C4-2B (cell line): Measurements from ENCODE around the gene PLA2G4D.

Source experiments
- H3K27ac ChIP-seq: fragments of 450-650 bp; 2 replicates; pipeline ENCODE4 v1.5.1; 2017
- ZFX ChIP-seq: fragments of 450-650 bp; IDR thresholded peaks from 2 replicates; pipeline ENCODE4 v1.6.1; 2017
- TF ChIP-seq, protein P1 (sequence below): fragments of 450-650 bp; conservative IDR thresholded peaks from 2 replicates; pipeline ENCODE4 v1.5.1; 2017; ENCODE audit warnings: mild to moderate bottlenecking

The PLA2G4D gene

DNA sequence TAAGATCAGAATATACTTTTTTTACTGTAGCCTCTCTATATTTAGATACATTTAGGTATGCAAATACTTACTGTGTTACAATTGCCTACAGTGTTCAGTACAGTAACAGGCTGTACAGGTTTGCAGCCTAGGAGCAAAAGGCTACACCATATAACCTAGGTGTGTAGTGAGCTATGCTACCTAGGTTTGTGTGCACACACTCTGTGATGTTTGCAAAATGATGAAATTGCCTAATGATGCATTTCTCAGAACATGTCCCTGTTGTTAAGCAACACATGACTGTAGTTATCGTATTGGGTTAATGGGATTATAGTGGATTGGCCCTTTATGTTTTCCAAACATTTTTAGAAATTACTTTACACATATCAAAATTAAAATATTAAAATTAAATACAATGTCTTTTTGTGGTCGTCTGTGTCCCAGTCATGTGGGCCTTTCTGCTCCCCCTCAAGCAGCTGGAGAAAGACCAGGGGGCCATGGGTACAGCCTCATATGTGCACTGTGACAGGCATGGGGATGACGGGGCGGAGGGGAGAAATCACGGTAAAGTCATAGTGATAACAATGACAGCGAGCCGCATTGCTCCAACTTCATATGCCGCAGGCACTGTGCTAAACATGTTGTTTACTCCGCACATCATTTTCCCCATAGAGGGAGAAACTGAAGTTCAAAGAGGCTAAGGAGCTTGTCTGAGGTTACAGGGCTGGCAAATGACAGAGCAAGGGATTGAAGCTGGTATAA, 46.1 kb downstream of the PLA2G4D start:
- TF ChIP-seq, protein P1, sequence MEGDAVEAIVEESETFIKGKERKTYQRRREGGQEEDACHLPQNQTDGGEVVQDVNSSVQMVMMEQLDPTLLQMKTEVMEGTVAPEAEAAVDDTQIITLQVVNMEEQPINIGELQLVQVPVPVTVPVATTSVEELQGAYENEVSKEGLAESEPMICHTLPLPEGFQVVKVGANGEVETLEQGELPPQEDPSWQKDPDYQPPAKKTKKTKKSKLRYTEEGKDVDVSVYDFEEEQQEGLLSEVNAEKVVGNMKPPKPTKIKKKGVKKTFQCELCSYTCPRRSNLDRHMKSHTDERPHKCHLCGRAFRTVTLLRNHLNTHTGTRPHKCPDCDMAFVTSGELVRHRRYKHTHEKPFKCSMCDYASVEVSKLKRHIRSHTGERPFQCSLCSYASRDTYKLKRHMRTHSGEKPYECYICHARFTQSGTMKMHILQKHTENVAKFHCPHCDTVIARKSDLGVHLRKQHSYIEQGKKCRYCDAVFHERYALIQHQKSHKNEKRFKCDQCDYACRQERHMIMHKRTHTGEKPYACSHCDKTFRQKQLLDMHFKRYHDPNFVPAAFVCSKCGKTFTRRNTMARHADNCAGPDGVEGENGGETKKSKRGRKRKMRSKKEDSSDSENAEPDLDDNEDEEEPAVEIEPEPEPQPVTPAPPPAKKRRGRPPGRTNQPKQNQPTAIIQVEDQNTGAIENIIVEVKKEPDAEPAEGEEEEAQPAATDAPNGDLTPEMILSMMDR, result no peak
- TF ChIP-seq ZFX, result no peak
- no peak overlapping the region for H3K27ac ChIP-seq

DNA sequence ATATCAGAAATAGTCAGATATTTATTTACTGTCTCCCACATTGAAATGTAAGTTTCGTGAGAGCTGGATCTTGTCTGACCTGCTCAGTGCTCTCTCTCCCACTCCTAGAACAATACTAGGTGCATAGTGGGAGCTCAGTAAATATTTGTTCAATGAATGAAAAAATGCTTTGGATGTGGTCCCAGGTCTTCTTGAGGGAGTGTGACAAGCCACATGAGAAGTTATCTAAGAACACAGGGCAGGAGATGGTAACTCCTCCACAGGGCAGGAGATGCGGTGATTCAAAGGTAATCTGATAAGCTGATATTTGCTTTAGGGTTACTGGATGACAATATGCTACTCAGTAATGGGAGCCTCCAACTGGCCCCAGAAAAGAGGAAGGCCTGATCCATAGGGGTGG, 47.8 kb downstream of the PLA2G4D start:
- peak overlapping the region; percentile 97 for H3K27ac ChIP-seq
- TF ChIP-seq ZFX, result no peak
- TF ChIP-seq, protein P1, result no peak

DNA sequence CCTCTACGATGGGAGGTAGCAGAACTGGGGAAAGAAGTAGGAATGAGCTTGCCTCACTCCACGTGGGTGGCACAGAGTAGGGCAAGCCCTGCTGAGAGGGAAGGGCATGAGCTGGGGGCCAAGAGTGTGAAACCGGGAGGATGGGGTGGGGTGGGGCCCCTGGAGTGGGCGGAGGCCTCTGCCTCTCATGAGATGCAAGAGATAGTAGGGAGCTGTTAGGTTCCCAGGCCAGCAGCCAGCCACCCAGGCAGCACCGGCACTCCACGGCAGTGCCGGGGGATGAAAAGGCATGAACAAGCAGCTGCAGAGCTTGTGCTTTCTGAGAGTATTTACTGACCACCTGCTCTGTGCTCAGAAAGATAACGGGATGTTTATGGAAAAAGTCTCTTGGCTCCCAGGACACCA, 49.1 kb downstream of the PLA2G4D start:
- TF ChIP-seq, protein P1, result no peak
- H3K27ac ChIP-seq, result peak overlapping the region; percentile 97

DNA sequence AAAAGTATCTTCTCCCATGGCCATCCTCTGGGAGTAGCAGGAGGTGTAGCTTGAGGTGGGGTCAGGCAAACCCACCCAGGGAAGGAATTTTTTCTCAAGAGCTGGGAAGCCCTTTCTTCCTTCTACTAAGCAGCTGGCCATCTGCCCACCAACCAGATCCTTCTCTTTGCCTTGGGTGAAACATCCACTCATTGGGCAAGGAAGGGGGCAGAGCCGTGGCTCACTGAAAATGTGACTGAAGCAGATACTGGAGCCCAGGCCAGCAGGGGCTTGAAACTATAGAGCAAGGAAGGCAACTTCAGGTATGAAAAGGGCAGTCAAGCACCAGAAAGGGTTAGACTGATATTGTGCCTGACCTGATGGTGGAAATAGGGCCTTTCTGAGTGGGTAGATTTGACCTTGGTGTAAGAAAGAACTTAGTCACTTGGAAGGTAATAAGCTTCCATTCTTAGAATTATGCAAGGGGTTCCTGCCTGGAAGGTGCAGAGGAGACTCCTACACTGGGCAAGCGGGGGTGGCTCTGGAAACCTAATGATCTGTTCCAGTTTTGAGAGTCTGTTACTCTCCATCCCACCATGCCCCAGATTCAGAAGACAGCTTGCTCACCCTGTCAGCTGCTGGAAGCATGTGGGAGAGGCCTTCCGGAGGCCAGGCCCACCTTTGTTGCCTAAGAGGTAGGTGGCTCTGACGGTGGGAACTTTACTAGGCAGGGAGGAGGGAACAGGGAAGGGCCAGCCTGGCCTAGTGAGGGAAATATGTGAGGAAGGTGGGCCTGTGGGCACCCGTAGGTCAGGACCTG, 51.6 kb downstream of the PLA2G4D start:
- H3K27ac ChIP-seq, result no peak overlapping the region
- TF ChIP-seq, protein P1, result no peak
- TF ChIP-seq ZFX, result no peak

DNA sequence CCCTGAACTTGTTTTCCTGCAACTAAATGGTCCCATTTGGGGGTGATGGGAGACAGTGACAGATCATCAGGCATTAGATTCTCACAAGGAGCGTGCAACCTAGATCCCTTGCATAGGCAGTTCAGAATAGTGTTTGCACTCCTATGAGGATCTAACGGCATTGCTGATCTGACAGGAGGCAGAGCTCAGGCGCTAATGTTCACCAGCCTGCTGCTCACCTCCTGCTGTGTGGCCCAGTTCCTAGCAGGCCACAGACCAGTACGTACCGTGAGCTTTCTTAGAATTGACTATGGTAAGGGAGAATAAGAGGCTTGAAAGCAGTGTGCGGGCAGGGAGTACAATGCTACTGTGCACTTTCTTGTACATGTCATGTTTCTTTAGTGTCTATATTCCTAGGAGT, 56.0 kb downstream of the PLA2G4D start:
- TF ChIP-seq ZFX, result no peak
- TF ChIP-seq, protein P1, result no peak
- no peak overlapping the region for H3K27ac ChIP-seq

DNA sequence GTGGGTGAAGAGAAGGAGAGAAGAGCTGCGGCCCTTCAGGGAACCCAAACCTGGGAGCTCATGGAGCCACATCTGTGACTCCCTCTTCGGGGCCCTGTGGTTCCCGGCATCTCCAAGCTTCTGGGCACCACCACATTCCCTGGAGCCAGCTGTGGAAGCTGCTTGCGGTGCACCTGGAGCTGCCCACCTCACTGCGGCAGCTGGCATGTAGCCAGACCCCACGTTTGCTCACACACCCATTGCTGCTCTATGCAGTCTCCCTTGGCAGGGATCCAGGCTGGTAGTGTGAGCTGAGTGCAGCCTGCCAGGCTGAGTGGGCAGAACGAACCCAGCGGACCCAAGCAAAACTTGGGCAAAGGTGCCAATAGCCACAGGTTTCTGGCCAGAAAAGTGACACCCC, 56.7 kb downstream of the PLA2G4D start:
- no peak overlapping the region for H3K27ac ChIP-seq
- no peak for TF ChIP-seq ZFX
- TF ChIP-seq, protein P1, result no peak

DNA sequence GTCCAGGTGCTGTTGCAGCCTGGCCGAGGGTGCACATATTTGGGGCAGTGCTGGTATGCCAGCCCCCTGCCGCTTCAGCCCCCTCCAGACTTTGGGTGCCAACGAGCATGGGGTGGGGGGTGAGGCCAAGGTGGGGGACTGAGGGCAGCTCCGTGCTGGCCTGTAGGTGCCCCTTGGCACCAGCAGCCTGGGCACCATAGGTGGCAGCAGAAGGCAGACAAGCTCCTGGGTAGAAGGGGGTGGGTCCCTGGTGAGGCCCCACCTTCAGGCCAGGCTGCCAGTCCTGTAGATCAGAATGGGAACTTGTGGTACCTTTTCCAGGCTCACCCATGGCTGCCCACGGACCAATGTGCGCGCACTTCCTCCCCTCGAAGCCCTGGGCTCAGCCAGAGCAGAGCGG, 57.4 kb downstream of the PLA2G4D start:
- TF ChIP-seq, protein P1, result no peak
- no peak for TF ChIP-seq ZFX
- H3K27ac ChIP-seq, result no peak overlapping the region
